HG03095 (cell line): Measurements from ENCODE around the gene GOLGB1.

Experiments used
- ATAC-seq: cut with Tn5 transposase; IDR thresholded peaks from one replicate; pipeline ENCODE4 v1.9.1; 2021; ENCODE audit warnings: moderate library complexity; ENCODE audit not compliant: unreplicated experiment

The GOLGB1 gene

DNA sequence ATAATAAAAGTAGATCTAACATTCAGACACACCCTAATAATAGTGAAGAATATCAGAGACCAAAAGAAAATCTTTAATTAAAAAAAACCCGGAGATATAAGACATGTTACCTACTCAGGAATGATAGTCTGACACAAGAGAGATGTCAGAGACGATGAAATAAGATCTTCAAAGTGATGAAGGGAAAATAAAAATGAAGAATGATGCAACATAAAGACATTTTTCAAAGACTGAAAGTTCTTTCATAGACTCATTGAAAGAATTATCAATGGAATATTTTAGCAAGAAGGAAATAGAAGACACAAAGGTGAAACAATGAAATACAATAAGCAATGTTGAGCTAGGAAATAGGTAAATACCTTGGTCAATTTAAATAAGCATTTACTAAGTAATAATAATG is 108.4 kb downstream of the GOLGB1 start:
- ATAC-seq: no peak

GRCh38 chr3:121637922-121638321 is 111.6 kb downstream of the GOLGB1 start:
- no peak for ATAC-seq

GRCh38 chr3:121630355-121630754 is 119.2 kb downstream of the GOLGB1 start:
- ATAC-seq: no peak

DNA sequence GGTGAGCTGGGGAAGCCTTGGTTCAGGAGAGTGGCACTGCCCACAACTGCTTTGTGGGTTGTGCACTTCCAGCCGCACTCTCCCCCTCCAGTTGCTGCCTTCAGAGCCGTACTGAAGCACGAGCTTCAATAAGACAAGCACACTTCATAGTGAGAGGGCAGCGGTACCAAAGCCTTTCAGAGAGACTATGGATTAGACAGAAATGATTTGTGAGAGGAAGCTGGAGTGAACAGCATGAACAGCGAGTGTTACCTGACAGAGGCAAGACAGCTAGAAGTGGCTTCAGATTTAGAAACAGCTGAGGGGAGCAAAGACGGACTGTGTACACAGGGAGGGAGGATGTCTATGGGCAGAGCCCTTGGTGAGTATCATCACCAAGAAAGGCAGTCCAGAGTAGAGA is 119.9 kb downstream of the GOLGB1 start:
- ATAC-seq: no peak

DNA sequence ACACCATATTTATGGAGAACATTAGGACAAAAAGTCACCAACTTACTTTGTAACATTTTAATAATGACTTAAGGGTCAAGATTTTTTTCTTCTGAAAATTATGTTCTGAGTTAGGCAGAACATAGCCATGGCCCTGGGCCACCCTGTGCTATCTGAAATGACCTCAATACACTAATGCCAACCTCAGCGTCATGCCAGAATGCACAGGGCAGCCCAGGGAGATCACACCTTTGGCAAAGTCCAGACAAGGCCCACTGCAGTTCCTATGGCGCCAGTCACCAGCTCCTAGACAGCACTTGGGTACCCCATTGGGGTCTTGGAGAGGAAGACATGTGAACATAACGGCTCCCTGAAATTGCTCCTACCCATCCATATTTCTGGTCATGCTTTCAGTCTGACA is 121.9 kb downstream of the GOLGB1 start:
- no peak for ATAC-seq

- no peak for ATAC-seq
Measured at GRCh38 chr3:121627211-121627610, 122.3 kb downstream of the GOLGB1 start.

DNA sequence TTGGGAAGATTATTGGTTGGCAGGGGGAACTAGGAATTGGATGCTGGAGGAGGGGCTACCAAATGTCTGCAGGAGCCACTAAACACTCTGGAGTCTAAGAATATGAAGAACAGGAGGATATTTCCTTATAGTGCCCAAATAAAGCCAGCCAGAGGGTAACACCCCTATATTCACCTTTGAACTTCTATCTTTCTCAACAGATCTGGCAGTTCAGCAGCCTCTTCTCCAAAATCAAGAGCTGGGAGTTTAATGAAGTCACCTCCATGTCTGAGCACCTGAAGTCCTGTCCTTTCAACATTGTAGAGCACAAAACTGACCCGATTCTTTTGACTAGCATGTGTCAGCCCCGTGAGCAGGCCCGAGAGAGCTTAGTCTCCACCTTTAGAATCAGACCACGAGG is 123.0 kb downstream of the GOLGB1 start:
- ATAC-seq: no peak

- no peak for ATAC-seq
Measured at GRCh38 chr3:121624147-121624899, 125.2 kb downstream of the GOLGB1 start.

DNA sequence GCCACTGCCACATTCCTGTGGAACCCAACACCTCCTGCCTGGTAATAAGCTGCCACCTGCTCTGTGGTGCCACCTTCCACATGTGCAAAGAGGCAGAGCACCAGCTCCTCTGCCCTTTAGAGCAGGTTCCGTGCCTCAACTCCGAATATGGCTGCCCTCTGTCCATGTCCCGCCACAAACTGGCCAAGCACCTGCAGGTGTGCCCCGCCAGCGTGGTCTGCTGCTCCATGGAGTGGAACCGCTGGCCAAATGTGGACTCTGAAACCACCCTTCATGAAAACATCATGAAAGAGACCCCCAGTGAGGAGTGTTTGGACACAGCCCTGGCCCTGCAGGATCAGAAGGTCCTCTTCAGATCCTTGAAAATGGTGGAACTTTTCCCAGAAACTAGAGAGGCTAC is 128.1 kb downstream of the GOLGB1 start:
- no peak for ATAC-seq

DNA sequence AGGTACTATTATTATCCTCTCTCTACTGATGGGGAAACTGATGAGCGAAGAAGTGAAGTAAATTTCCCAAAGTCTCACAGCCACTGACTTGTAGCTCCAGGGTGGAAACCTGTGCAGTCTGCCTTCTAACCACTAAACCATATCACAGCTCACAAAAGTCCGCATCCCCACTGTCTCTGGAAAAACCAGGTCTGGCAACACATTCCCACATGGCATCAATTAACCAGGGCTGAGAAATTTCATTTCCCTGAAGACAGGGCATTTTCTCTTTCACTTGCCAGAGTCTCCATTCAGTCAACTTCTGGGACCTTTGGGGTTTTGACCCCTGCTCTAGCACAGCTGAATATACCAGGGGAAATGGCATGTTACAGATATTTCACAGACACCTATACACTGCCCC is 129.8 kb downstream of the GOLGB1 start:
- no peak for ATAC-seq
